Right lobe of liver (tissue), 4 donors: Measurements from ENCODE around the gene CACNA2D3.

ENCODE experiments used
- POLR2A ChIP-seq: fragments of 450-650 bp; IDR thresholded peaks from one replicate; pipeline ENCODE4 v1.6.1; 2017; ENCODE audit warnings: antibody characterized with exemption, mild to moderate bottlenecking
- TF ChIP-seq, protein P1 (sequence below), 4 donors: fragments of 200-600 bp in 3 of 4; fragments of 450-650 bp in 1 of 4; IDR thresholded peaks; one replicate each; pipeline versions ENCODE4 v1.5.1 to v1.8.0; 2016 to 2022; ENCODE audit warnings: antibody characterized with exemption in 4 of 4, mild to moderate bottlenecking in 2 of 4
- donor health status: DM: no; HTN: no; CAD: no.
- donor health status: DM: no; HTN: no; CAD: no.
- donor health status: DM: no; HTN: yes; CAD: no.

DNA sequence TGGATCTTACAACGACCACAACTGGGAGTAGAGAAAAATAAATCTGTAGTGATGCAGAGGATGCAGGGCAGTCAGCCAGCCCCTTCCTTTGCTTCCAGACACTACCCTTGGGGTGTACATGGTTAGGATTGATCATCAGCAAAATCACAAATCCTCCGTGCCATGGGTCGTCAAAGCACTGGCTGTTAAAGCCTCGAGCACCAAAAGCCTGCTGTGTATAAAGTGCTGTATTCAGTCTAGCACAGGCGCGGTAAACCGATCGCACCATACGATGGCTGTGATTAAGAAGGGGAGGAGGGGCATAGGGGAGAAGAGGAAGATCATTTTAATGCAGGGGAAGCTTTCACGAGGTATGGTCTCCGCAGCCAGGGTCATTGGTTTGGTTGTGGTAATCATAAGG, 500.3 kb downstream of the CACNA2D3 start:
- TF ChIP-seq, protein P1, sequence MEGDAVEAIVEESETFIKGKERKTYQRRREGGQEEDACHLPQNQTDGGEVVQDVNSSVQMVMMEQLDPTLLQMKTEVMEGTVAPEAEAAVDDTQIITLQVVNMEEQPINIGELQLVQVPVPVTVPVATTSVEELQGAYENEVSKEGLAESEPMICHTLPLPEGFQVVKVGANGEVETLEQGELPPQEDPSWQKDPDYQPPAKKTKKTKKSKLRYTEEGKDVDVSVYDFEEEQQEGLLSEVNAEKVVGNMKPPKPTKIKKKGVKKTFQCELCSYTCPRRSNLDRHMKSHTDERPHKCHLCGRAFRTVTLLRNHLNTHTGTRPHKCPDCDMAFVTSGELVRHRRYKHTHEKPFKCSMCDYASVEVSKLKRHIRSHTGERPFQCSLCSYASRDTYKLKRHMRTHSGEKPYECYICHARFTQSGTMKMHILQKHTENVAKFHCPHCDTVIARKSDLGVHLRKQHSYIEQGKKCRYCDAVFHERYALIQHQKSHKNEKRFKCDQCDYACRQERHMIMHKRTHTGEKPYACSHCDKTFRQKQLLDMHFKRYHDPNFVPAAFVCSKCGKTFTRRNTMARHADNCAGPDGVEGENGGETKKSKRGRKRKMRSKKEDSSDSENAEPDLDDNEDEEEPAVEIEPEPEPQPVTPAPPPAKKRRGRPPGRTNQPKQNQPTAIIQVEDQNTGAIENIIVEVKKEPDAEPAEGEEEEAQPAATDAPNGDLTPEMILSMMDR (IDR thresholded peaks at IDR 0.05) = no peak
- TF ChIP-seq POLR2A = no peak
